ENCODE measurements around the gene ENPP1.

Gene ENPP1

DNA sequence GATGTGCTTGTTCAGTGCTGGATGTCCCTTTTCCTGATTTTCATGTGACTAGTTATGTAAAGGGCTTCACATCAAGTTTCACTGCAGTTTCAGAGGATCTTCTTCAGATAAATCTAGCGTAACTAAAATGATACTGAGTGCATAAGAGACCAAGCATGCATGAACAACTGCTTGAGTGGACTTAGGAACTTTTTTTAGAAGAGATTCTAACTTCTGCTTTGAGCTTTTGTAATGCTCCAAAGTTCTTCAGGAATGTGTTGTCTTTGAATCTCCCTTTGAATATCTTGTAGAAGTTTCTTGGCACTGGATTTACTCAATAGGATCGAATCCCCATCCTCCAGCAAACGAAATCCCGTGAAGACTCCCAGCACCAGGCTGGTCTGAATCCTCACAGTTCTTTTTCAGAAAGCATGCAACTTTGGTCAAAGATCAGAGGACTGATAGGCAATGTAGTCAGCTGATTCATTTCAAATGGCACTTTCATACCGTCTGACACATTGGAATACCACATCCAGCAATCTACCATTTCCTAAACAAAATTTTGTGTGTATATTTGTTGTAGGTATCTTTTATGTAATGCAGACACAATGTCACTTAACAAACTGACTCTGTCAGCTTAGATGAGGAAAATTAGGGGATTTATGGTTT lies 33.2 kb downstream of the ENPP1 start:
- Histone ChIP-seq H3K4me3 (ENCODE audit: low read depth in 1 of 2, low read length in 2 of 2) (no peak overlapping the region), H3K4me1 (ENCODE audit: control insufficient read depth in 1 of 2, insufficient read depth in 2 of 2, low read length in 2 of 2) (peaks cover 0 to 6% of the 10 kb centered on the region in 2 donors), H3K9me3 (ENCODE audit: control insufficient read depth in 1 of 2, low read length in 2 of 2) (no peaks in the 10 kb centered on the region), H3K27ac (ENCODE audit: low read depth, low read length) (no peak overlapping the region), H3K9ac (ENCODE audit: low read depth in 1 of 2, low read length in 2 of 2) (no peak overlapping the region), H3K36me3 (ENCODE audit: control insufficient read depth in 1 of 2, insufficient read depth in 2 of 2, low read length in 2 of 2) (no peaks in the 10 kb centered on the region), H3K27me3 (ENCODE audit: control insufficient read depth in 1 of 2, insufficient read depth in 2 of 2, low read length in 2 of 2) (no peaks in the 10 kb centered on the region)

DNA sequence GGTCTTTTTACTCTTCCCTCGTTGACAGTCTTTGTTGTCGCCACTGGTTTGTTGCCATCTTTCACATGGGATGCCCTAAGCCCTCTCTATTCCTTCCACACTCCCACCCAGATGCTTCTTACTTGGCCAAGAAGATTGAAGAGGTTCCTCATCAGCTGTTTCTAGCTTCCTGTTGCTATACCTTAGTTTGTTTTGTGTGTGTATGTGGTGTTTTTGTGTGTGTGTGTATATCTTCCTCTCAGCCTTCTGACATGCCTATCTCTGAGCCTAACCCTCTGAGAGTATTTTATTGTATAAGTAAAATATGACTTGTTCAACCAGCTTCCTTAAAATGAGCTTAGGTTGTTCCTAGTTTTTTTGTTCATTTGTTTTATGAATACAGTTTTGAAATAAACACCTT lies 35.9 kb downstream of the ENPP1 start:
- Histone ChIP-seq H3K36me3 (ENCODE audit: control insufficient read depth in 1 of 2, insufficient read depth in 2 of 2, low read length in 2 of 2) (no peaks in the 10 kb centered on the region), H3K9me3 (ENCODE audit: control insufficient read depth in 1 of 2, low read length in 2 of 2) (no peaks in the 10 kb centered on the region)

DNA sequence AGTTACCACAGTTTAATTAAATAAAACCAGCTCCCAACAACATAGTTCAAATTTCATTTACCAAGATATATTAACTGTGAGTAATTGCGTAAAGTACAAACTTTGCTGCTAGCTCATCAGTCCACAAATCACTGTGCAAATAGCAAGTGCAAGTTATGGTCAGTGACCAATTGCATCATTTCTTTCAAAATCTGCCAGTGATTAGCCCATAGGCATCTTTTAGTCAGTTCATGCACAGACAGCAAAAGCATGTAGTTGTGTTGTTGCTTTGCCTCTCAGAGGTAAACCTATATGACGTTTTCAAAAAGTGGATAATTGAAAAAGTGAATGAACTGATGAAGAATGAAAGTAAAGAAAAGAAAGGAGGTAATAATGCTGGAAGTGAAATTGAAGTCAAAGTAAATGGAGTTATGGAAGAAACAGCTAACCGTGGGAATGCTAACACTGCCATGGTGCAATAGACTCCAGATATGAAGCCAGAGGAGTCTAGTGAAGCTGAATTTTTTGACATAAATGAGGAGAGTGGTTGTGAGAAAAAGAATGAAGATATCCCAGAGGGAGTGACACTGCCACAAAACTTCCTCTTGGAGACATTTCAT lies 36.5 kb downstream of the ENPP1 start:
- no peaks in the 10 kb centered on the region for H3K9me3 ChIP-seq (ENCODE audit: control insufficient read depth in 1 of 2, low read length in 2 of 2)
- no peaks in the 10 kb centered on the region for H3K36me3 ChIP-seq (ENCODE audit: control insufficient read depth in 1 of 2, insufficient read depth in 2 of 2, low read length in 2 of 2)
- H3K4me1 ChIP-seq (ENCODE audit: control insufficient read depth in 1 of 2, insufficient read depth in 2 of 2, low read length in 2 of 2), result peaks cover 0 to 3% of the 10 kb centered on the region in 2 donors
- H3K4me3 ChIP-seq (ENCODE audit: low read depth in 1 of 2, low read length in 2 of 2), result no peak overlapping the region
- no peaks in the 10 kb centered on the region for H3K27me3 ChIP-seq (ENCODE audit: control insufficient read depth in 1 of 2, insufficient read depth in 2 of 2, low read length in 2 of 2)
- H3K9ac ChIP-seq (ENCODE audit: low read depth in 1 of 2, low read length in 2 of 2), result no peak overlapping the region
- no peak overlapping the region for H3K27ac ChIP-seq (ENCODE audit: low read depth, low read length)

More for the DNA sequence above, 35.9 kb downstream of the ENPP1 start:
- H3K27me3 ChIP-seq (ENCODE audit: control insufficient read depth in 1 of 2, insufficient read depth in 2 of 2, low read length in 2 of 2), result no peaks in the 10 kb centered on the region
- H3K9ac ChIP-seq (ENCODE audit: low read depth in 1 of 2, low read length in 2 of 2), result no peak overlapping the region
- H3K4me3 ChIP-seq (ENCODE audit: low read depth in 1 of 2, low read length in 2 of 2), result no peak overlapping the region
- peaks cover 0 to 3% of the 10 kb centered on the region in 2 donors for H3K4me1 ChIP-seq (ENCODE audit: control insufficient read depth in 1 of 2, insufficient read depth in 2 of 2, low read length in 2 of 2)
- no peak overlapping the region for H3K27ac ChIP-seq (ENCODE audit: low read depth, low read length)

DNA sequence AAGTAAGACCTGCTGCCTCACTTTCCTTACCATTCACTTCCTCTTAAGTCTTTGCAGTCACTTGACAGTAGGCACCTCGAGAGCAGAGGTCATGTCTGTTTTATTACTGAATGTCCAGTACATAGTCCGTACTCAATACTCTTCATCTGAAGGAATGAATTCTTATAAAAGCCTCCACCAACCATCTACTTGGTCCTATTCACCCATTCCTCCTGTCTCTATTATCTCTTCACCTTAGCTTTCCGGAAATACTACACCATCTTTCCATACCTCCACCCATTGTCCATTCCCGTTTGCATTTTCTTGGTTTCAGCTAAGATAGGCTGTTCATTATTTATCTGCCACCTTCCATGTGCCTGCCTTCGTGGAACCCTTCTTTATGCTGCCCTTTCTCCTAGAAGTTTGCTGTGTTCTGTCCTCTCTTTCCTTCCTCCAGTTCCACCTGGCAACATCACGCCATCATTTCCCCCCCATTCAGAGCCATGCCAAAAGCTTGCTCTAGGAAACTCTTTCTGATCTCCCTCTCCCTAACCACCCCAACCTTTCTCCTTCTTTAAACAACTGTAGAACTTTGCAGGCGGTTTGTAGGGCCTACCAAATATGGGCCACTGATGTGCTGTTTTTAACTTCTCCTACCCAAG lies 38.3 kb downstream of the ENPP1 start:
- Histone ChIP-seq H3K27ac (ENCODE audit: low read depth, low read length) (no peak overlapping the region), H3K9me3 (ENCODE audit: control insufficient read depth in 1 of 2, low read length in 2 of 2) (no peaks in the 10 kb centered on the region), H3K4me3 (ENCODE audit: low read depth in 1 of 2, low read length in 2 of 2) (no peak overlapping the region), H3K9ac (ENCODE audit: low read depth in 1 of 2, low read length in 2 of 2) (no peak overlapping the region), H3K27me3 (ENCODE audit: control insufficient read depth in 1 of 2, insufficient read depth in 2 of 2, low read length in 2 of 2) (no peaks in the 10 kb centered on the region), H3K4me1 (ENCODE audit: control insufficient read depth in 1 of 2, insufficient read depth in 2 of 2, low read length in 2 of 2) (peaks cover 0 to 3% of the 10 kb centered on the region in 2 donors), H3K36me3 (ENCODE audit: control insufficient read depth in 1 of 2, insufficient read depth in 2 of 2, low read length in 2 of 2) (no peaks in the 10 kb centered on the region)

DNA sequence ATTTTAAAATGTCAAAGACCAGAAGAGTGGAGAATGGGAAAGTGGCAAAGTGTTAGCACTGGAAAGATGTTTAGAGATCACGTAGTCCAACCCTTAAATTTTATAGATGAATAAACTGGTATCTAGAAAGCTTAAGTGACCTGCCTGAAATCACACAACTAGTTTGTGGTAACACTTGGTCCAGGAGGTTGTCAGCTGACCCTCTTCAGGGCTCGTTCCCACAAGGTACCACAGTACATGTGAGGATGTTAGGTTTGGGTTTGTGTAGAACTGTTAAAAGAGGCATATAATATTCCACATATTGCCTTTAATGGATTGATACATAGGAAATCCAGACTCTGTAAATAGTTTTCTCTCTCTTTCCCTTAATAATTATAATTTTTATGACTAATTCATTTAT lies 39.1 kb downstream of the ENPP1 start:
- H3K9ac ChIP-seq (ENCODE audit: low read depth in 1 of 2, low read length in 2 of 2), result no peak overlapping the region
- H3K9me3 ChIP-seq (ENCODE audit: control insufficient read depth in 1 of 2, low read length in 2 of 2), result no peaks in the 10 kb centered on the region
- H3K4me1 ChIP-seq (ENCODE audit: control insufficient read depth in 1 of 2, insufficient read depth in 2 of 2, low read length in 2 of 2), result peaks cover 0 to 3% of the 10 kb centered on the region in 2 donors
- no peaks in the 10 kb centered on the region for H3K36me3 ChIP-seq (ENCODE audit: control insufficient read depth in 1 of 2, insufficient read depth in 2 of 2, low read length in 2 of 2)
- no peaks in the 10 kb centered on the region for H3K27me3 ChIP-seq (ENCODE audit: control insufficient read depth in 1 of 2, insufficient read depth in 2 of 2, low read length in 2 of 2)
- no peak overlapping the region for H3K27ac ChIP-seq (ENCODE audit: low read depth, low read length)
- no peak overlapping the region for H3K4me3 ChIP-seq (ENCODE audit: low read depth in 1 of 2, low read length in 2 of 2)

DNA sequence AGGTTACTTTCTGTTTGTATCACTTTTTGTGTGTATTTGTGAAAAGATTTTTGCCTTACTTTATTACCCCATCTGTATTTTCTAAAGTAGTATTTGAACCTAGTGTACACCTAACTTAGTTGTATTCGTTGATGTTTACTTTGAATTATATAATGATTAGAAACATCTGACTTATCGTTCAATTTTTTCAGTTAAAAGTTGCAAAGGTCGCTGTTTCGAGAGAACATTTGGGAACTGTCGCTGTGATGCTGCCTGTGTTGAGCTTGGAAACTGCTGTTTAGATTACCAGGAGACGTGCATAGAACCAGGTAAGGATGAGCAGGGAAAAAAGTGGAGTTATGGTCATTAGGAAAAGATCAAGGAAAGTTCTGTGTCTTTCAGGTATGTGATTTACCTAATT lies 42.0 kb downstream of the ENPP1 start:
- H3K27me3 ChIP-seq (ENCODE audit: control insufficient read depth in 1 of 2, insufficient read depth in 2 of 2, low read length in 2 of 2), result no peaks in the 10 kb centered on the region
- no peak overlapping the region for H3K9ac ChIP-seq (ENCODE audit: low read depth in 1 of 2, low read length in 2 of 2)
- H3K36me3 ChIP-seq (ENCODE audit: control insufficient read depth in 1 of 2, insufficient read depth in 2 of 2, low read length in 2 of 2), result no peaks in the 10 kb centered on the region
- no peak overlapping the region for H3K27ac ChIP-seq (ENCODE audit: low read depth, low read length)
- no peak overlapping the region for H3K4me3 ChIP-seq (ENCODE audit: low read depth in 1 of 2, low read length in 2 of 2)
- no peaks in the 10 kb centered on the region for H3K4me1 ChIP-seq (ENCODE audit: control insufficient read depth in 1 of 2, insufficient read depth in 2 of 2, low read length in 2 of 2)
- H3K9me3 ChIP-seq (ENCODE audit: control insufficient read depth in 1 of 2, low read length in 2 of 2), result no peaks in the 10 kb centered on the region

DNA sequence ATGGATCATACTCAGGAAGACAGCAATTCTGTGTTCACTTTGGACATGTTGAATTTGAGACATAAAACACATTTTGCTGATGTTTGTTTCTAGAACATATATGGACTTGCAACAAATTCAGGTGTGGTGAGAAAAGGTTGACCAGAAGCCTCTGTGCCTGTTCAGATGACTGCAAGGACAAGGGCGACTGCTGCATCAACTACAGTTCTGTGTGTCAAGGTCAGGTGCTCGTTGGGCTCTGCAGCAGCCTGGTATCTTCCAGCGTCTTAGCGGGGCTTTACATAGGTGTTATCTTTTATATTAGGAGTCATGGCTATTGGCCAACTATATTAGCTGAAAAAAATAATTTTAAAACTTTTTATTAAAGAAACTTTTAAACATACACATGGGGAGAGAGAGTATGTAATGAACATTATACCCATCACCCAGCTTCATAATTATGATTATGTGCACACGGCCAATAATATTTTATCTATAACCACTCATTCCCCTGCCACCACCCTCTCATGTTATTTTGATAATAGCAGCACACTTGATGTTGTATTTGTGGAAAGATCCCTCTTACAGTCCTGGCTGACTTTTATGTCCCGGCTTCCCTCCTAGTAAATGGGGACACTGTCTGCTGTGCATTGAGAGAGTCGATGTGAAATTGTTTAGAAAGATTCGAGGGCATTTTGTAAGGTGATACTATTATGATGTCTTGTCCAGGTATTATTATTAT lies 43.4 kb downstream of the ENPP1 start:
- H3K9me3 ChIP-seq (ENCODE audit: control insufficient read depth in 1 of 2, low read length in 2 of 2), result no peaks in the 10 kb centered on the region
- H3K36me3 ChIP-seq (ENCODE audit: control insufficient read depth in 1 of 2, insufficient read depth in 2 of 2, low read length in 2 of 2), result no peaks in the 10 kb centered on the region
- H3K9ac ChIP-seq (ENCODE audit: low read depth in 1 of 2, low read length in 2 of 2), result no peak overlapping the region
- H3K4me1 ChIP-seq (ENCODE audit: control insufficient read depth in 1 of 2, insufficient read depth in 2 of 2, low read length in 2 of 2), result no peaks in the 10 kb centered on the region
- H3K27me3 ChIP-seq (ENCODE audit: control insufficient read depth in 1 of 2, insufficient read depth in 2 of 2, low read length in 2 of 2), result no peaks in the 10 kb centered on the region
- no peak overlapping the region for H3K27ac ChIP-seq (ENCODE audit: low read depth, low read length)
- H3K4me3 ChIP-seq (ENCODE audit: low read depth in 1 of 2, low read length in 2 of 2), result no peak overlapping the region

DNA sequence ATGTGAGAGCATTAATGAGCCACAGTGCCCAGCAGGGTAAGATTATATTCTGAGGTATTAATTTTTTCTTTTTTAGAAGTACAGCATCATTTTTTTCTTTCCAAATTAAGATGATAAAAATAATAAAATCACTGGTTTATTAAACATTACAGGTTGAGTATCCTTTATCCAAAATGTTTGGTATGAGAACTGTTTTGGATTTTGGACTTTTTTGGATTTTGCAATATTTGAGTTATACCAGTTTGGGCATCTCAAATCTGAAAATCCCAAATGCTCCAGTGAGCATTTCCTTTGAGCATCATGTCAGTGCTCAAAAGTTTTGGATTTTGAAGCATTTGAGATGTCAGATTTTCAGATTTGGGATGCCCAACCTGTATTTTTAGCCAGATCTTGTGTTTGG lies 44.4 kb downstream of the ENPP1 start:
- H3K27me3 ChIP-seq (ENCODE audit: control insufficient read depth in 1 of 2, insufficient read depth in 2 of 2, low read length in 2 of 2), result no peaks in the 10 kb centered on the region
- H3K27ac ChIP-seq (ENCODE audit: low read depth, low read length), result no peak overlapping the region
- H3K4me1 ChIP-seq (ENCODE audit: control insufficient read depth in 1 of 2, insufficient read depth in 2 of 2, low read length in 2 of 2), result no peaks in the 10 kb centered on the region
- no peak overlapping the region for H3K4me3 ChIP-seq (ENCODE audit: low read depth in 1 of 2, low read length in 2 of 2)
- H3K9ac ChIP-seq (ENCODE audit: low read depth in 1 of 2, low read length in 2 of 2), result no peak overlapping the region
- no peaks in the 10 kb centered on the region for H3K36me3 ChIP-seq (ENCODE audit: control insufficient read depth in 1 of 2, insufficient read depth in 2 of 2, low read length in 2 of 2)
- H3K9me3 ChIP-seq (ENCODE audit: control insufficient read depth in 1 of 2, low read length in 2 of 2), result no peaks in the 10 kb centered on the region

DNA sequence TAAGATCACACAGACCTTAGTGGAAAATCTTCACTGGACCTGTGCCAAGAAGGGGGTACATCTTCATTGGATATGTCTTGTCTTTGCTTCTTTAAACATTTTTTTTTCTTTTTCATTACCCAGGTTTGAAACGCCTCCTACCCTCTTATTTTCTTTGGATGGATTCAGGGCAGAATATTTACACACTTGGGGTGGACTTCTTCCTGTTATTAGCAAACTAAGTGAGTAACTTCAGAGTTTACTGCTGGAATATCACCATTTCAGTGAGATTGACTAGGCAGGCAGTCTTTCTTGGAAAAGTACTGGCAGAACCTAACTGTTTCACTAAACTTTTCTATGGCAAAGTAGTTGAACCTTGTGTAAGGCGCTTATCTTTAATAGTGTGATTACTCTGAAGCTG lies 47.0 kb downstream of the ENPP1 start:
- no peak overlapping the region for H3K9ac ChIP-seq (ENCODE audit: low read depth in 1 of 2, low read length in 2 of 2)
- H3K27ac ChIP-seq (ENCODE audit: low read depth, low read length), result no peak overlapping the region
- no peaks in the 10 kb centered on the region for H3K36me3 ChIP-seq (ENCODE audit: control insufficient read depth in 1 of 2, insufficient read depth in 2 of 2, low read length in 2 of 2)
- H3K4me3 ChIP-seq (ENCODE audit: low read depth in 1 of 2, low read length in 2 of 2), result no peak overlapping the region
- no peaks in the 10 kb centered on the region for H3K9me3 ChIP-seq (ENCODE audit: control insufficient read depth in 1 of 2, low read length in 2 of 2)
- H3K4me1 ChIP-seq (ENCODE audit: control insufficient read depth in 1 of 2, insufficient read depth in 2 of 2, low read length in 2 of 2), result no peaks in the 10 kb centered on the region
- no peaks in the 10 kb centered on the region for H3K27me3 ChIP-seq (ENCODE audit: control insufficient read depth in 1 of 2, insufficient read depth in 2 of 2, low read length in 2 of 2)

DNA sequence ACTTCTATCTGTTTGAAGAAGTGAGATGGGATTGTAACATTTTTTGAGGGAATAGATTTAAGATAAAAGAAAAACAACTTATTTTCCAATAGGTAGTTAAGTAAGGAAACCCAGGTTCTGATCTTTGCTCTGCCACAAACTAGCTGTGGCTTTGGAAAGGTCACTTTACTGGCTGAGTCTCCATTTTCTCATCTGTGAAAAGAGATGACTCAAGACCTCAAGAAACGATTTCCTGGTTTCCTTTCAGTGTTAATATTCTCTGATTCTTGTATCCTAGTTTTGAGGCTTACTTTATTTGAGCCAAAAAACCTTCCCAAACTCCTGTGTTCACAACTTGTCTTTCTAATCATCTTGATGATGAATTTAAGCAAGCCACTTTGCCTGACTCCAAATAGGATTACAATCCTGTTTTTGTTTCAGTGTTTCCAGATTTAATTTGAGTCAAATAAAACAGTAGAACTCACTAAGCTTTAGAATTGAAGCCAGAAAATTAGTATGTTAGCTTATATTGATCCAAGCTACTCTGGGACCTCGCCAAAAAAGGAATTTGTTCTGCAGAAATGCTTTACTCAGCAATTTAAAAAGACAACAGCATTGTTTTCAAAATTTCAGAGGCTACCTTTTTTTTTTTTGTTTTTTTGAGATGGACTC lies 51.1 kb downstream of the ENPP1 start:
- H3K27ac ChIP-seq (ENCODE audit: low read depth, low read length), result no peak overlapping the region
- no peaks in the 10 kb centered on the region for H3K36me3 ChIP-seq (ENCODE audit: control insufficient read depth in 1 of 2, insufficient read depth in 2 of 2, low read length in 2 of 2)
- no peaks in the 10 kb centered on the region for H3K27me3 ChIP-seq (ENCODE audit: control insufficient read depth in 1 of 2, insufficient read depth in 2 of 2, low read length in 2 of 2)
- peaks cover 0 to 2% of the 10 kb centered on the region in 2 donors for H3K4me1 ChIP-seq (ENCODE audit: control insufficient read depth in 1 of 2, insufficient read depth in 2 of 2, low read length in 2 of 2)
- no peaks in the 10 kb centered on the region for H3K9me3 ChIP-seq (ENCODE audit: control insufficient read depth in 1 of 2, low read length in 2 of 2)
- no peak overlapping the region for H3K9ac ChIP-seq (ENCODE audit: low read depth in 1 of 2, low read length in 2 of 2)
- H3K4me3 ChIP-seq (ENCODE audit: low read depth in 1 of 2, low read length in 2 of 2), result no peak overlapping the region
